Activated CD8-positive, alpha-beta memory T cell treated with anti-CD3 and anti-CD28 coated beads, Interleukin-2, amount 50 U/mL, for 4 hours (primary cell): Measurements from ENCODE around the gene HEATR5B.
"Not testable (repeated sequence)": the region's sequence is repeated elsewhere in the genome, so short reads cannot be mapped to it uniquely, and the experiment has no call there.

Experiments
- DNase-seq: peaks from one replicate; pipeline ENCODE4 v3.0.0-alpha.2; 2020

The HEATR5B gene

DNA sequence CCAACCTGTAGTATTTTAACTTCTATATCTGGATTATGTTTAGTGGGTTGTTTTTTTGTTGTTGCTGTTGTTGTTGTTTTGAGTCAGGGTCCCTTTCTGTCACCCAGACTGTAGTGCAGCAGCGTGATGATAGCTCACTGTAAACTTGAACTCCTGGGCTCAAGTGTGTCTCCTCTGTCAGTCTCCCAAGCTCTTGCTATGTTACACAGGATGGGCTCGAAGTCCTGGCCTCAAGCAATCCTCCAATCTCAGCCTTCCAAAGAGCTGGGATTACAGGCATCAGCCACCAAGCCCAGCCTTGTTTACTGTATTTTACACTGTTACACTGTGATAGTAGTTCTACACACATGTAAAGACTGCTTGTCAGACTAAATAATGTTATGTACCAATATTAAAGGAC, 108.1 kb downstream of the HEATR5B start:
- no peak for DNase-seq

DNA sequence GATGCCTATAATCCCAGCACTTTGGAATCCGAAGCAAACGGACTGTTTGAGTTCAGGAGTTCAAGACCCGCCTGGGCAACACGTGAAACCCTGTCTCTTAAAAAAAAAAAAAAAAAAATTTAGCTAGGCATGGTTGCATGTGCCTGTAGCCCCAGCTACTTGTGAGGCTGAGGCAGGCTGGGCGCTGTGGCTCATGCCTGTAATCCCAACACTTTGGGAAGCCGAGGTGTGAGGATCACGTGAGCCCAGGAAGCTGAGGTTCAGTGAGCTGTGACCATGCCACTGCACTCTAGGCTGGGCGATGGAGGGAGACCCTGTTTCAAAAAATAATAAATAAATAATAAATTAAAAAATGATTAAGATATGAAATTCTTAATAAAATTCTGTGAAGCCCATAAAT, 108.9 kb downstream of the HEATR5B start:
- no peak for DNase-seq

DNA sequence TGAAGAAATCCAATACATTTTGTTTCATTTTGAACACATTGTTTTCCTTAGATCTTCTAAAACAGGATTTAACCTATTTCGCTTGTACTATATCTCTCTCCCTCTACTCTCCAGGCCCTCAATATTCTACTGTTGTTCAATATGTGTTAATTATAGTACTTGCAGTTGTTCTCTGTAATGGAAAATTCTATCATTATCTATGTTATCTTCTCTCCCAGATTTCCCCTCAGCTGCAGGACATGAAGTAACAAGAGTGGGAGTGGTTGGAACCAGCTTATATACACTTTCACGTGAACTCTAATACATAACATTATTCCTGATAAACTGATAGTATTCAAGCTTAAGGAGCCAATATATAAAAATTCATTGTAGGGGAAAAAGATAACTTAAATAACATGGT, 110.9 kb downstream of the HEATR5B start:
- no peak for DNase-seq

DNA sequence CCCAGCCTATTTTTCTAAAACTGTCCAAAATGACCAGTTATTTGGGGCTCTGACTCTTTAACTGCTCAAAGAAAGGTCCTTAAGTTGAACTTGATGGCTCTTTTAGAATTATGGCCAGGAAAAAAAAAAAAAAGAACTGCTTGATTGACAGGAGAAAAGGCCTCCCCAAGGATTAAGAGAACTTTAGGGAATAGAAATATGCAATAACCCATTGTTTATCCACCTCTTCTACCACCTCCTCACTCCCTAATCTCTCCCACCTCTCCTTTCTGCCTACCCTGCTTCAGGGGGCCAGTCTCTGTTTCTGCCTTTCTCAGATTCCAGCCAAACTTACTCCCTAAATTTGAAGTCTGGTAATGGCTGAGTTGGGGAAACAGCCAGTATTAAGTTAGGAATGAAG, 112.2 kb downstream of the HEATR5B start:
- DNase-seq: no peak

DNA sequence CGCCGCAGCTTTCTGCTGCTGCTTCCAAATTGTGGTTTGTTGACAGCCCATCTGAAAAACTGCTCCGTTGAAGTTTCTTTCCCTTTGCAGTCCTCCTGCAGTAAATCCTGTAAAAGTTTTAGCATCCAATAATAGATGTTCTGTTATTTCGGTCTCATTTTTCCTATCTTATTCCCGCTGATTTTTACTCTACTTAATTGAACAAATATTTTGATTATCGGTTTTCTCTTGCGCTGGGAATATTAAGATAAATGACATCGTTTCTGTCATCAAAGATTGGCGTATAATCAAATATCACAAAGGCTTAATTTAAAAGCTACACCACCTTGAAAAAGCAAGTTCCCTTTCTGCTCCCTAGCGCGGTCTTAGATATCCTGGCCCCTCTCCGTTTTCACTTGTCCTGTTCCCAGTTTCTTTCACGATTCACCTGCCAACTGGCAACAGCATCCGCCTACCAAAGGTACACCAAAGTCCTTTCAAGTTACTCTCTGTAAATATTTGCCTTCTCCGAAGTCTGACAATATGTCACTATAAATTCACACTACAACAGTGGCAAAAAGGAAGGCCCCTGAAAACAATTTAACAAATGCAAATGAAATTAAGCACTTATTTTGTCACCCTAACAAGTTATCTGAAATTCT, 116.8 kb downstream of the HEATR5B start:
- DNase-seq: no peak

DNA sequence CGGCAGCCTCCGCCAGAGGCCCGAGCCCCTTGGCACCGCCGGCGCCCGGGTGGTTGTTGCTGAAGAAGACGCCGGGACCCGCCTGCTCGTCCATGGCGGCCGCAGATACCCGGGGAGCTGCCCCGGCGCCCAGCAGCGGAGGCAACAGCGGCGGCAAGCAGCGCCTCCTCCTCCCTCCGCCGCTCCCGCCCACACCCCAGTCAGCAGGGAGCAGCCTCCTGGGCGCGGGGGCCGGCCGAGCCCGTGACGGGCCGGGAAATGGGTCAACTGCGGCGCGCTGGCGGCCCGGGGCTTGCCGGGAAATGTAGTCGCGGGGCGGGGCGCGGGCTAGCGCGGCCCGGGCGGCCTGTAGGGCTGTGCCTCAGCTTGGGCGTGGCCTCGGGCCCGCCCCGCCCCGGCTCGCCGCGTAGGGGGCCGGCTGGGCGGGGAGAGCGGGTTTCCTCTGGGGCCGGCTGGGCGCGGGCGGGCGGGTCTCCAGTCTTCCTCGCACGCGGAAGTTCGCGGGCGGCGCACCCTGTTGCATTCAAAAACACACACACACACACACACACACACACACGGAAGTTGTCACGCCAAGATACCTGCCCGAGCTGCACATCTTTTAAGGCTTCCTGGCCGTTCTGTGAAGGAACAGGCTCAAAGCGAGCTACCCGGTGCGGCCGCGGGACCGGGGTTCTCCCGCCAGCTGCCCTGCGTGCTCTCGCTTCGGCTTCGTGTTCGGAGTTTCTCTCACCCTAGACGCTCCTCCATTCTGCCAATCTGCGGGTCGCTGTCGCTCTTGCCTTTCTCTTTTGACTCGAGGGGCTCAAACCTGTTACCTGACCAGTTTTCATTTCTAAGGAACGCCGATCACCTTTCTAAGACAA, 117.6 kb downstream of the HEATR5B start, which contains the start of gene STRN:
Gene STRN (minus strand): TSS at position 167 of the 866 bp plus-strand sequence. CDS start 73 bp downstream, at position 94.
- DNase-seq: peak; percentile 98

DNA sequence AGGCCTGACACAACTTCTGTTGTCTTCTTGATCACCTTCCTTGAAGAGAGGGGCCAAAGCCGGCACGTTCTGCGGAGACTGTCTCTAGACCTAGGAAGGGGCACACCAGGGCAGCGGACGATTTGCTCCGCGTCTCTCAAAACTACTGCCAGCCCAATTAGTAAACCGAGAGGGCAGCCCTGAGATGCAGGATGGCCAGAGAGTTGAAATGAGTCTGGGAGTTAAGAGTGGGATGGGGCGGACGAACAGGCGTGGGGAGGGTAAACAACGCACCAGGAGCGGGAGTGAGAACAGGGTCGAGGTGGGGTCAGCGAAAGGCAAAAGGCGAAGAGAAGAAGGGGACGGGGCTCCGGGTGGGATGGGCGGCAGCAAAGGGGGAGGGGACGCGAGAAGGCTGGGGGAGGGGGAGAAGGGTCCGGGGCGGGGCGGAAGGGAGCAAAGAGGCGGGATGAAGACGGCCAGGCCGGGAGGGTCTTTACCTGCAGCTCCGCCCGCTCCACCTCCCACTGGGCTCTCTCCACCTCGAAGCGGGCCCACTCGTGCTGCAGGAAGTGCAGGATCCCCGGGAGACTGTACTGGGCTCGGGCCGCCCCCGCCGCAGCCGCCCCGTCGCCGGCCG, 118.3 kb downstream of the HEATR5B start:
- DNase-seq: peak; percentile 24

DNA sequence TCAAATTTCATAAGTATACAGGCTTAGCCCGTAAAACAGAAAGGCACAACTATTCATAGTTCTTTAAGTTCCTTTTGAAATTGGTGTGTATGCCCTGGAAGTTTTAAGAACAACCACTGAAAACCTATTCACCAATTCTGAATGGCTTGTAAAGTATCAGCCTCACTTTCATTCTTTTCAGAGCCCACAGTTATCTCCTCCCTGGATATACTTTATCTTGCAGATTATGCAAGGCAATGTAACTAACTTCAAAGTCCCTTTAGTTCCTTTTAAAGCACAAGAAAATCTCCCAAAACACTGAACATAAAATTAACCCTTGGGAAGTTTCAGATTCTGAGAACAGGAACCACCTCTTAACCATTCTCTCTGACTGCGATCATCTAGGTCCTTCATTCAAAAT, 119.0 kb downstream of the HEATR5B start:
- no peak for DNase-seq

DNA sequence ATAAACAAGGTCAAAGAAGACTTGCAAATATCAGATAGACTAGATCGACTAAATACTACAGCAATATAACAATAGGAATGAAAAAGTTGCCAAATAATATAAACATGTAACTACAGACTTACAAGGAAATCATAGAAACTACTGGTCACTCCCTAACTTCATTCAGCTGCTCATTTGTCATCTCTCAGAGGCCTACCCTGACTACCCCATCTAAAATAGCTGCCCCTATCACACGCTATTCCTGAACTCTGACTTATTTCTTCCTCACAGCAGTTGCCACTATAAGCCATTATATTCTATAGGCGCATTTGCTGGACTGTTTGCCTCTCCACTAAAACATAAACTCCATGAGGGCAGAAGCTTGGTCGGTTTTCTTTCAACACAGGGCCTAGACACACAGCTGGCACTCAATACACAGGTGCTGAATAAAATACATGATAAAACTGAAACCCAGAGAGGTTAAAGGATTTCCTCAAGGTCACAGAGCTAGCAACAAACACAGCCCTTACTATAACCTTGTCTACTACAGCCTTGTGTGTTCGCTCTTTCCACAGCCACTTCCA, 119.6 kb downstream of the HEATR5B start:
- DNase-seq: no peak

DNA sequence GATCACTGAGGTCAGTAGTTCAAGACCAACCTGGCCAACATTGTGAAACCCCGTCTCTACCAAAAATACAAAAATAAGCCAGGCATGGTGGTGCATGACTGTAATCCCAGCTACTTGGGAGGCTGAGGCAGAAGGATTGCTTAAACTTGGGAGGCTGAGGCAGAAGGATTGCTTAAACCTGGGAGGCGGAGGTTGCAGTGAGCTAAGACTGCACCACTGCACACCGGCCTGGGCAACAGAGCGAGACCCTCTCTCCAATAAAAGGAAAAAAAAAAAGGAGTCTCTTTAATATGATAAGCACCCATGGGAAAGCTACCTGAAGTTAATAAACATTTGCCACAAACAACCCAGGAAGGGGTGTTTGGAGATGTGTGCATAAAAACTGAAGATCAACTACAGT, 120.4 kb downstream of the HEATR5B start:
- DNase-seq: no peak

DNA sequence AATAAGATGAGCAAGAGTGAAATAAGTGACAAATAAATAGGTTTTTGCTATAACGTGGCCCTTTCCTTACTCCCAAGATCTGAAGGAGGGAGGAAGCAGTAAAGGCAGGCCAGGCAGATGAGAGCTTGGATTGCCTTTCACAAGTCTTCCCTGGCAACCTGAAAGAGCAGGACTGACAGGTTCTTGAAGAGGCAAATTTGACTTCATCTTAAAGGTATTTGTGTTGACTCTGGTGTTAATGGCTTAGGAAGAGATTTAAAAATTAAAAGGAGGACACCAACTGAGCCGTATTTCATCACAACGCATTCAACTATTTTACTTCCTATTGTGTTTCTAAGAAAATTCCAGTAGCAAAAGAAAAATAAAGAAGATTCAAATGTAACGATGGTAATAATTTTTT, 121.1 kb downstream of the HEATR5B start:
- DNase-seq: no peak

DNA sequence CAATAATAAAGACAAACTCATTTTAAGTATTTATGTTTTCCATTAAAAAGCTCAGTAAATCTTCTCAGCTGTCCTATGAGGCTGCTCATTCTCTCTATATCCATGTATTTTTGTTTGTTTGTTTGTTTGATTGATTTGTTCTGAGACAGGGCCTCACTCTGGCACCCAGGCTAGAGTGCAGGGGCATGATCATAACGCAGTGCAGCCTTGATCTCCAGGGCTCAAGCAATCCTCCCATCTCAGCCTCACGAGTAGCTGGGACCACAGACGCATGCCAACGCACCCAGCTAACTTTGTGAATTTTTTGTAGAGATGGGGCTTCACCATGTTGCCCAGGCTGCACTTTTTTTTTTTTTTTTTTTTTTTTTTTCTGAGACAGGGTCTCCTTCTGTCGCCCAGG, 123.4 kb downstream of the HEATR5B start:
- no peak for DNase-seq

DNA sequence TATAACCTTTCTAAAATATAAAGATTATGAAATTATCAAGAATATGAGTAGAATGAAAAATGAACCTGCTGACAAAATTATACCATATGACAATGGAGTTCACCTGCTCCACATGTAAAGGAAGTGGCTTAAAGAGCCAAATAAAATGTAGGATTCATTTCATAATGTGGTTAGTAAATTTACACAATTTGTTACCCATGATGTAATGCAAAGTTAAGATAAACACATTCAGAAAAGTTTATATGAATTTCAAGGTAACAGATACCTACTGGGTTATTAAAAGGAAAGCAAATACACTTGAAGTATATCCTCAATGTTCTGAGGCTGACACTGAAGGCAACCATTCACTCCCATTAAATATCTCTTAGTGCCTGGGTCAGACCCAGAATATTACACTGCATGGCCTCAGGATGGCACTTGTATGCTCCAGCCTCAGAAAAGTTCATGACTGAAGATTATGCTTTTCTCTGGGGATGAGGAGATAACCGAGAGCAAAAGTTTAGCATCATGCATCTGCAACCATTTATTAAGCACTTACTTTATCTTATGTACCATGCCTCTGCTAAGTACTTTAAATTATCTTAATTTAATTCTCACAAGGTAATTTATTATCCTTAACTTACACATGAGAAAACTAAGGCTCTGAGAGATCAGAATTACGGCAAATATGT, 124.0 kb downstream of the HEATR5B start:
- DNase-seq: no peak

DNA sequence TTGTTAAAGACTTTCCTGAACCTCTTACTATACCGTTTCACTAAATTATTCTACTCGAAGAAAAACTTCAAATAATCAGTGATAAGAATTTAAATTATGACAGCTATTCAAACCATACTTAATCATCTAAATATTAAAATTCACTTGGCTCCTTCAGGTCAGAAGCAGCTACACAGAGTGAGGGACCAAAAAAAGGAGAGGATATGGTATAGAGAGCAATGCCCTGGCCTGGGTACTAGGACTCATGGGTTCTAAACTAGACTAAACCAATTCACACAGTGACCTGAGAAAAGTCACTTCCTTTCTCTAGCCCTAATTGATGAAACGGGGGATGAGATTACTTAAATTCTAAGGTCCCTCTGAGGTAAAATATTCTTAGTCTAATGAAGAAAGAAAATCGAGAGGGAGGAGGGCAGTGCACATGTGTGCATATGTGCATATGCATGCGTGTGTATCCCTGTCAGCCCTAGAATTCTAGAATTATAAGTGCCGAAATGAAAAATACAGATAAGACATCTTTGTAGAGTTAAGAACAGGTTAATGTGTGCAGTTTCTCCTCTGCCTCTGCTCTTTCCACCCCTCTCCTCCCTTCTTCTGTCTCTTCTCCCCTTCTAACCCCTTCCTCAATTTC, 129.1 kb downstream of the HEATR5B start:
- no peak for DNase-seq

DNA sequence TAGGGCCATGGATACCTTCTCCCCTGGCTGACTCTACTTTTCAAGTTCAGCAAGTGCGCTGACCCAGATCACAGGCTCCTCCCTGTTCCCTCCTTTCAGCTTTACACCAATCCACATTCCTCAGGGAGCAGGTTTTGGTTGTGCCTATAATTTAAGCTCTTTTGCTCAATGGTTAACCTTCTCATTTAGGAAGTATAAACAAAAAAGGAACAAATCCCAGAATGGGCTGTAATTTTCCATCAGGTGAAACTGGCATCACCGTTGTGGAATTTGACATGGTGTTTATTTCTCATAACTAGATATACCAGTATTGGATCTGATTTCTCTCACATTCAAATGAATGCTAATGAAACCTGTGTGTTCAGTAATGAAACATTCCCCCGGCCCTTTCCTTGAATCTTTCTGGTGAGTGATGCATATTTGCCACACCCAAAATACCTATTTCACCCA, 131.4 kb downstream of the HEATR5B start:
- no peak for DNase-seq

DNA sequence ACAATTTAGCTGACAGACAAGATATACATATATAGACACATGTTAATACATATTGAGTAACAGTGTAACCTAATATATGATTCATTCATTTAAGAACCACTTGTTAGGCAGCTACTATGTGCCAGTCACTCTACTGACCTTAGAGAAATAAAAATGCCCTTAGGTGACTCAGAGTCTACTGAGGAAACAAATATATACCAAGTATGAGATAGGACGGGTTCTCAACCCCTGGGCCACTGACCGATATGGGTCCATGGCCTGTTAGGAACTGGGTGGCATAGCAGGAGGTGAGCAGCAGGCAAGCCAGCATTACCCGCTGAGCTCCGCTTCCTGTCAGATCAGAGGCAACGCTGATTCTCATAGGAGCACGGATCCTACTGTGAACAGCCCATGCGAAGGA, 132.6 kb downstream of the HEATR5B start:
- no peak for DNase-seq

DNA sequence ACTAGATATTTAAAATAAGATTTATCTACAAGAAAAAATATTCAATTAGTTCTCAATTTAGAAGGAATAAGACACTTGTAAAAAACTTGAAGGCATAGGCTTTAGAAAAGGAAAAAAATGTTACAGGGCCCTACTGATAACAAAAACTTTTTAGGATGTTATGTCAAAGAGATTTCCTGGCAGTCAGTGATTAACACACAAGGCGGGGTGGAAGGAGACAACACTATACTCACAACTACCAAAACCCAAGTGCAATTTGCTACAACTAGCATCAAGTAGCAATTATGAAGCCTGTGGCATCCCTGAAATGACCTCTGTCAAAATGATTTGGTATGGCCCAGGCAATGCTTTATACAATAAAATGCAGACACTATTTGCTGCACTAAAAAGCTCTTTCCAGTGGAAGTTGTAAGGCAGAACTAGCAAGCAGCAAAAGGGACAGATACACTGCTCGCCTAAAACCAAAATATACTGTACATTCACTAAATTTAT, 133.1 kb downstream of the HEATR5B start:
- no peak for DNase-seq

DNA sequence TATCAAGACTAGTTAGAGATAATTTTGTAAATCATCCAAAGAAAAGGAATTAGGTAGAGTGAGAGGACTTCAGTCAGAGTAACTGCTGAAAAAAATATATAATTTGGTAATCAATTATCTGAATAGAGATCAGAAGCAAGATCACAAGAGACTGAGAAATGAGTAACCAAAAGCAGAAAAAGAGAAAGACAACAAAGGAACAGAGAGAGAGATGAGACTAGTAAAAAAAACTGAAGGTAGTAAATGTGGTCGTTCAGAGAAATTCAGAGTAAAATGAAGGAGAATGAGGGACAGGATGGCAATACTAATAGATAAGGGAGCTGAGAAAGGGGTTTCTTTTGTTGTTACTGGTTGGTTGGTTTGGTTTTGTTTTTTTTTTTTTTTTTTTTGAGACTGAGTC, 134.3 kb downstream of the HEATR5B start:
- no peak for DNase-seq

DNA sequence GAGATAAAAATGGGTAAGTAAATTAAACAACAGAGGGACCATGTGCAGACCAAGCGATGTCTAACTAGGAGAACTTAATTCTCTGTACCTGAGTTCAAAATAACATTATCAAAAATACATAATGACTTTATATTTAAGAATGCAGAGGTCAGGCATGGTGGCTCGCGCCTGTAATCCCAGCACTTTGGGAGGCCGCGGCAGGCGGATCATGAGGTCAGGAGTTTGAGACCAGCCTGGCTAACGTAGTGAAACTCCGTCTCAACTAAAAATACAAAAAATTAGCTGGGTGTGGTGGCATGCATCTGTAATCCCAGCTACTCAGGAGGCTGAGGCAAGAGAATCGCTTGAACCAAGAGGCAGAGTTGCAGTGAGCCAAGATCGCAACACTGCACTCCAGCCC, 138.9 kb downstream of the HEATR5B start:
- DNase-seq: not testable (repeated sequence)

DNA sequence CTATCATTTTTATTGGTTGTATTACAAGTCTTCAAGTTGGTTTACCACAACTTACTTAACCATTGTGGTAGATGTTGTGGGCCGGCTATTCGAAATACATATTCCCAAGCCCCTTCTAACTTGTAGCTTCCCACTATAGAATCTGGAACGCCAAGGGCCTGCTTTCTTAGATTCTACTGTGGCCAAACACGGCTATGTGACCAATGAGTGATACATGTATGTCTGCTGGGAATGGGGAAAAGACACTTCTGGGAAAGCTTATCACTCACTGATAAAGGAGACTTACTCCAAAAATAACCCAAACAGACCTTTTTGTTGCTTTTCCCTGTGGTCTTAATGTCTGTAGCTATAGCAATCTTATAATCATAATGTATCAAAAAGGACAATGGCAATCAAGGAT, 142.3 kb downstream of the HEATR5B start:
- no peak for DNase-seq

DNA sequence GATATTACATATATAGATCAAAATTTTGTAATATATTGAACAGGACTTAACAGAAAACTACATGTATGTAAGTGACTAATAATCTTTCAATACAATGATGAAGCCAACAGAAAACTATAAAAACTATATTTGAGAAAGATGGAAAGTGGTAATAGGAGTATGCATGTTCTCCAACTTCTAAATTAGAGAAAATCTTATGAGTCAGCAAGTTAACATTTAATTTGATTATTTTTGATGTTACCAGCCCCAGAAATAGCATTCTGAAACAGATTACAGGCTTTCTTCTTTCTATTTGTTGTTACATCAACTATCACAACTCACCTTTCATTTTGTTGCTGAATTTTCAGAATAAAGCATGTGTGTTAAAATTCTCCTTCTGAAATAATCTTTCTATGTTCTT, 147.6 kb downstream of the HEATR5B start:
- not testable (repeated sequence) for DNase-seq

DNA sequence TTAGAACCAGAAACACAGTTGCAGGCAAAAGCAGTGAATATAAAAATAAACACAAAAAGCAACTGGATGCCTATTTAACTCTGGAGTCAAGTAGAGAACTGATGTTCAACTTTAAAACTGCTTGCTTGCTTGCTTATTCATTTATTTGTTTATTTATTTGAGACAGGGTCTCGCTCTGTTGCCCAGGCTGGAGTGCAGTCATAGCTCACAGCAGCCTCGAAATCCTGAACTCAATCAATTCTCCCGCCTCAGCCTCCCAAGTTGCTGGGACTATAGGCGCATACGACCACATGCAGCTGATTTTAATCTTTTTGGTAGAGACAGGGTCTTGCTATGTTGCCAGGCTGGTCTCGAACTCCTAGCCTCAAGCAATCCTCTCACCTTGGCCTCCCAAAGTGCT, 152.5 kb downstream of the HEATR5B start:
- not testable (repeated sequence) for DNase-seq
